OCI-M1 (cell line): ENCODE measurements around the gene CAMKMT.

ENCODE experiments used
- DNase-seq: peaks from one replicate; lab custom pipeline; 2025; lab: John Stamatoyannopoulos, UW

Gene CAMKMT

GRCh38 chr2:44360749-44361329 lies 908 bp upstream of the CAMKMT start:
- DNase-seq = no peak

- peak; percentile 80 for DNase-seq
These were observed 664 bp downstream of the CAMKMT start for GRCh38 chr2:44362207-44363015.

GRCh38 chr2:44364604-44365003 lies 2.9 kb downstream of the CAMKMT start:
- peak; percentile 49 for DNase-seq

GRCh38 chr2:44367591-44367990 lies 5.8 kb downstream of the CAMKMT start:
- DNase-seq = no peak

GRCh38 chr2:44369392-44369791 lies 7.6 kb downstream of the CAMKMT start:
- DNase-seq = no peak

GRCh38 chr2:44371445-44371844 lies 9.7 kb downstream of the CAMKMT start:
- DNase-seq = no peak

- no peak for DNase-seq
These were observed 10.5 kb downstream of the CAMKMT start for GRCh38 chr2:44372246-44372645.

- no peak for DNase-seq
These were observed 15.7 kb downstream of the CAMKMT start for GRCh38 chr2:44377486-44377885.

- DNase-seq = peak; percentile 77
These were observed 23.5 kb downstream of the CAMKMT start for GRCh38 chr2:44385226-44385625.

- no peak for DNase-seq
These were observed 27.1 kb downstream of the CAMKMT start for GRCh38 chr2:44388877-44389276.

GRCh38 chr2:44389895-44390294 lies 28.1 kb downstream of the CAMKMT start:
- DNase-seq = peak; percentile 28

- DNase-seq = peak; percentile 73
These were observed 30.7 kb downstream of the CAMKMT start for GRCh38 chr2:44392338-44392943.

- DNase-seq = no peak
These were observed 35.9 kb downstream of the CAMKMT start for GRCh38 chr2:44397447-44398175.

GRCh38 chr2:44398243-44398897 lies 36.6 kb downstream of the CAMKMT start:
- DNase-seq = no peak

GRCh38 chr2:44420725-44421124 lies 59.0 kb downstream of the CAMKMT start:
- no peak for DNase-seq

- no peak for DNase-seq
These were observed 62.5 kb downstream of the CAMKMT start for GRCh38 chr2:44424211-44424610.

GRCh38 chr2:44429034-44429433 lies 67.3 kb downstream of the CAMKMT start:
- DNase-seq = no peak

GRCh38 chr2:44430342-44430741 lies 68.6 kb downstream of the CAMKMT start:
- no peak for DNase-seq

- DNase-seq = no peak
These were observed 72.1 kb downstream of the CAMKMT start for GRCh38 chr2:44433895-44434294.

- DNase-seq = no peak
These were observed 79.5 kb downstream of the CAMKMT start for GRCh38 chr2:44441200-44441599.

- no peak for DNase-seq
These were observed 80.3 kb downstream of the CAMKMT start for GRCh38 chr2:44442019-44442418.

GRCh38 chr2:44443517-44443916 lies 81.8 kb downstream of the CAMKMT start:
- DNase-seq = no peak
